Peyer's patch (tissue), 4 donors: ENCODE measurements around the gene RASAL2.

ENCODE experiments used
- POLR2A ChIP-seq, 2 donors: fragments of 450-650 bp; IDR thresholded peaks; one replicate each; pipeline ENCODE4 v1.5.1; 2017; ENCODE audit warnings: antibody characterized with exemption in 2 of 2, mild to moderate bottlenecking in 2 of 2, moderate library complexity in 2 of 2
- TF ChIP-seq, protein P1 (sequence below), 6 experiments: fragments of 450-650 bp in 4 of 6; fragments of 200-600 bp in 2 of 6; sonication (generic) in 1 of 6; IDR thresholded peaks; one replicate each; pipeline ENCODE4 v1.5.1; 2017 to 2019; ENCODE audit warnings: antibody characterized with exemption in 6 of 6, mild to moderate bottlenecking in 3 of 6, moderate library complexity in 1 of 6

DNA sequence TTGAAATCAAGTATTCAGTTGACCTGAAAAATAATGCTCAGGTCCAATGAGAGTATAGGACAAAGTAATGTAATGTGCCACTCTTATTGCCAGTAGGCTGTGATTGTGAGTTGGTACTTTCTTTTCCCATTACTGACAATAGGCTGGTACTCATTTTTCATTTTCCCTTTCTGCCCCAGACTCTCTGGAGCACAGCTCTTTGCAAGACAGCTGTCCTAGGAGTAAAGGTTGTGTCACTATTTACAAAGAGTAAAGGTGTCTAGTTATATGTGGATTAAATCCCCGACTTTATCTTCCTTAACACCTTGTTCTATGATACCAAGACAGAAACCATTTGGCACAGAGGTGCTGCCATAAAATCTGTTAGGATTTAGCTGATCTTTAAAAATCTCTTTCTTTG lies 32.3 kb upstream of the RASAL2 start:
- TF ChIP-seq, protein P1, sequence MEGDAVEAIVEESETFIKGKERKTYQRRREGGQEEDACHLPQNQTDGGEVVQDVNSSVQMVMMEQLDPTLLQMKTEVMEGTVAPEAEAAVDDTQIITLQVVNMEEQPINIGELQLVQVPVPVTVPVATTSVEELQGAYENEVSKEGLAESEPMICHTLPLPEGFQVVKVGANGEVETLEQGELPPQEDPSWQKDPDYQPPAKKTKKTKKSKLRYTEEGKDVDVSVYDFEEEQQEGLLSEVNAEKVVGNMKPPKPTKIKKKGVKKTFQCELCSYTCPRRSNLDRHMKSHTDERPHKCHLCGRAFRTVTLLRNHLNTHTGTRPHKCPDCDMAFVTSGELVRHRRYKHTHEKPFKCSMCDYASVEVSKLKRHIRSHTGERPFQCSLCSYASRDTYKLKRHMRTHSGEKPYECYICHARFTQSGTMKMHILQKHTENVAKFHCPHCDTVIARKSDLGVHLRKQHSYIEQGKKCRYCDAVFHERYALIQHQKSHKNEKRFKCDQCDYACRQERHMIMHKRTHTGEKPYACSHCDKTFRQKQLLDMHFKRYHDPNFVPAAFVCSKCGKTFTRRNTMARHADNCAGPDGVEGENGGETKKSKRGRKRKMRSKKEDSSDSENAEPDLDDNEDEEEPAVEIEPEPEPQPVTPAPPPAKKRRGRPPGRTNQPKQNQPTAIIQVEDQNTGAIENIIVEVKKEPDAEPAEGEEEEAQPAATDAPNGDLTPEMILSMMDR (IDR thresholded peaks at IDR 0.05) = no peak
- TF ChIP-seq POLR2A (IDR thresholded peaks at IDR 0.05) = no peak
